Gastroesophageal sphincter (tissue), 4 donors: ENCODE measurements around the gene CACNA1E. TPM values are rescaled to one million over a fixed set of nuclear protein-coding genes. Genes with fewer than 3 reads are reported as not detected.
A peak's percentile ranks its signal among the peaks of the same experiment; 100 is the strongest.

Source experiments
- ATAC-seq: fragments of 150-250 bp; one replicate; pipeline ENCODE4 v1.9.1; 2016; ENCODE audit warnings: mild to moderate bottlenecking, moderate library complexity
- H3K27ac ChIP-seq, 4 donors: fragments of 200-600 bp; sonication (generic) in 3 of 4; 1 replicate in 3 of 4; 2 replicates in 1 of 4; pipeline ENCODE4 v1.5.1; 2016 to 2019
- H3K27me3 ChIP-seq: fragments of 200-600 bp; sonication (generic); one replicate; pipeline ENCODE4 v1.5.1; 2019
- H3K36me3 ChIP-seq, 2 donors: fragments of 200-600 bp; sonication (generic); one replicate each; pipeline ENCODE4 v1.5.1; 2019; ENCODE audit warnings: control low read depth in 1 of 2
- H3K4me1 ChIP-seq, 3 donors: fragments of 200-600 bp; sonication (generic); 1 replicate in 2 of 3; 2 replicates in 1 of 3; pipeline ENCODE4 v1.5.1; 2016 to 2019; ENCODE audit warnings: control low read depth in 2 of 3
- H3K4me3 ChIP-seq, 2 donors: fragments of 200-600 bp; sonication (generic); one replicate each; pipeline ENCODE4 v1.5.1; 2019; ENCODE audit warnings: mild to moderate bottlenecking in 1 of 2, moderate library complexity in 1 of 2
- H3K9me3 ChIP-seq, 3 donors: fragments of 200-600 bp; sonication (generic); one replicate each; pipeline ENCODE4 v1.5.1; 2017 to 2019; ENCODE audit warnings: control low read depth in 2 of 3
- EP300 ChIP-seq: sonication (generic); formaldehyde crosslinking; IDR thresholded peaks from one replicate; pipeline ENCODE4 v1.6.1; 2017; ENCODE audit warnings: antibody characterized with exemption, mild to moderate bottlenecking
- POLR2A ChIP-seq, 2 donors: fragments of 450-650 bp; IDR thresholded peaks; one replicate each; pipeline ENCODE4 v1.6.1; 2017; ENCODE audit warnings: antibody characterized with exemption in 2 of 2, mild to moderate bottlenecking in 2 of 2, moderate library complexity in 1 of 2
- POLR2AphosphoS5 ChIP-seq: sonication (generic); formaldehyde crosslinking; IDR thresholded peaks from one replicate; pipeline ENCODE4 v1.6.1; 2017; ENCODE audit warnings: antibody characterized with exemption
- WGBS, 2 donors: methylation state at CpG; one replicate each; pipeline ENCODE4 v1.1.5; 2018; ENCODE audit warnings: low coverage in 1 of 2; 5-methylcytosine and 5-hydroxymethylcytosine counted together
- total RNA-seq, 4 donors: library from RNA; depleted of rRNA; stranded (reverse); fragments of >200 nt; gene quantifications; one replicate each; pipeline ENCODE4 v1.1.0, GENCODE V29; 2016
- TF ChIP-seq, protein P1 (sequence below), 4 experiments: fragments of 200-600 bp in 2 of 4; fragments of 450-650 bp in 2 of 4; sonication (generic) in 1 of 4; IDR thresholded peaks; one replicate each; pipeline ENCODE4 v1.5.1; 2017 to 2019; ENCODE audit warnings: antibody characterized with exemption in 4 of 4, mild to moderate bottlenecking in 2 of 4, moderate library complexity in 2 of 4

CACNA1E gene
- total RNA-seq, 4 donors from 2014 or later: 0.13 to 0.23 (median 0.16) TPM

- ATAC-seq: no peak
- 13% methylated on average over 3 of the region's 3 CpGs; no CpG with 5 or more reads in 1 of the 2 donors for WGBS, 2 donors
- H3K4me3 ChIP-seq: no peak overlapping the region
- no peaks in the 10 kb centered on the region for H3K36me3 ChIP-seq
- H3K4me1 ChIP-seq: peaks cover 0 to 6% (median 0%) of the 10 kb centered on the region in 3 donors
- no peaks in the 10 kb centered on the region for H3K9me3 ChIP-seq
- TF ChIP-seq POLR2AphosphoS5 (no peak), POLR2A (IDR thresholded peaks at IDR 0.05) (no peak), EP300 (no peak)
- TF ChIP-seq, protein P1, sequence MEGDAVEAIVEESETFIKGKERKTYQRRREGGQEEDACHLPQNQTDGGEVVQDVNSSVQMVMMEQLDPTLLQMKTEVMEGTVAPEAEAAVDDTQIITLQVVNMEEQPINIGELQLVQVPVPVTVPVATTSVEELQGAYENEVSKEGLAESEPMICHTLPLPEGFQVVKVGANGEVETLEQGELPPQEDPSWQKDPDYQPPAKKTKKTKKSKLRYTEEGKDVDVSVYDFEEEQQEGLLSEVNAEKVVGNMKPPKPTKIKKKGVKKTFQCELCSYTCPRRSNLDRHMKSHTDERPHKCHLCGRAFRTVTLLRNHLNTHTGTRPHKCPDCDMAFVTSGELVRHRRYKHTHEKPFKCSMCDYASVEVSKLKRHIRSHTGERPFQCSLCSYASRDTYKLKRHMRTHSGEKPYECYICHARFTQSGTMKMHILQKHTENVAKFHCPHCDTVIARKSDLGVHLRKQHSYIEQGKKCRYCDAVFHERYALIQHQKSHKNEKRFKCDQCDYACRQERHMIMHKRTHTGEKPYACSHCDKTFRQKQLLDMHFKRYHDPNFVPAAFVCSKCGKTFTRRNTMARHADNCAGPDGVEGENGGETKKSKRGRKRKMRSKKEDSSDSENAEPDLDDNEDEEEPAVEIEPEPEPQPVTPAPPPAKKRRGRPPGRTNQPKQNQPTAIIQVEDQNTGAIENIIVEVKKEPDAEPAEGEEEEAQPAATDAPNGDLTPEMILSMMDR (IDR thresholded peaks at IDR 0.05): no peak
- no peaks in the 10 kb centered on the region for H3K27me3 ChIP-seq
- no peak overlapping the region for H3K27ac ChIP-seq
These were observed 160.3 kb downstream of the CACNA1E start for GRCh38 chr1:181643631-181644030.

DNA sequence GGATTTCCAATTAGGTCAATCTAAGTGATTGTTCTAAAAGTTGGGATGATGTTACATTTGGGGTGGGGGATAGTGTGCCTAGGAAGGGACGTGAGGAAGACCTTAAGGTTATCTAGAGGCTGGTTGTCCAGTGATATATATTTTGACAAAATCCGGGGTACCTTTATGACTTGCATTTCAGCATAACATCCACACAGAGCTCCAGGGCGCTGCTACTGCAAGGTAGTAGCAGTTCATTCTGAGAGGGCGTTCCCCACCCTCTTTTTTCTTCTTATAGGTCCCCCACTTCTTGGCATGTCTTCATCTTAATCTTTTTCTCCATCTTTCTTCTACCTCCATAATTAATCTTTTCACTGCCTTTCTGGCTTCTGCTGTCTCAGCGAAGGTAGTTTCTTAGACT, 161.9 kb downstream of the CACNA1E start:
- 82 to 87% methylated on average over 5 of the region's 5 CpGs for WGBS, 2 donors
- Histone ChIP-seq H3K4me1 (peaks cover 0 to 6% (median 0%) of the 10 kb centered on the region in 3 donors), H3K4me3 (no peak overlapping the region), H3K27ac (no peak overlapping the region), H3K9me3 (no peaks in the 10 kb centered on the region), H3K27me3 (no peaks in the 10 kb centered on the region), H3K36me3 (no peaks in the 10 kb centered on the region)
- ATAC-seq: no peak
- TF ChIP-seq POLR2A (IDR thresholded peaks at IDR 0.05): no peak
- TF ChIP-seq EP300: no peak
- TF ChIP-seq, protein P1 (IDR thresholded peaks at IDR 0.05): no peak
- no peak for TF ChIP-seq POLR2AphosphoS5

- ATAC-seq: peak; percentile 16
- TF ChIP-seq EP300 (no peak), POLR2A (IDR thresholded peaks at IDR 0.05) (no peak), POLR2AphosphoS5 (no peak)
- TF ChIP-seq, protein P1 (IDR thresholded peaks at IDR 0.05): no peak
- H3K4me1 ChIP-seq: peaks cover 0 to 6% (median 0%) of the 10 kb centered on the region in 3 donors
- H3K36me3 ChIP-seq: no peaks in the 10 kb centered on the region
- no peak overlapping the region for H3K4me3 ChIP-seq
- H3K9me3 ChIP-seq: no peaks in the 10 kb centered on the region
- H3K27me3 ChIP-seq: no peaks in the 10 kb centered on the region
- 90 to 100% methylated on average over 1 to 2 of the region's 8 CpGs for WGBS, 2 donors
- H3K27ac ChIP-seq: no peak overlapping the region
These were observed 163.4 kb downstream of the CACNA1E start for GRCh38 chr1:181646710-181647109.

GRCh38 chr1:181647314-181648035, 164.2 kb downstream of the CACNA1E start:
- no peak overlapping the region for H3K4me3 ChIP-seq
- H3K36me3 ChIP-seq: no peaks in the 10 kb centered on the region
- H3K27me3 ChIP-seq: no peaks in the 10 kb centered on the region
- H3K4me1 ChIP-seq: peaks cover 0 to 6% (median 0%) of the 10 kb centered on the region in 3 donors
- WGBS, 2 donors: 54 to 70% methylated on average over 6 to 7 of the region's 11 CpGs
- no peak overlapping the region for H3K27ac ChIP-seq
- no peaks in the 10 kb centered on the region for H3K9me3 ChIP-seq
- ATAC-seq: no peak
- no peak for TF ChIP-seq EP300
- TF ChIP-seq POLR2A (IDR thresholded peaks at IDR 0.05): no peak

DNA sequence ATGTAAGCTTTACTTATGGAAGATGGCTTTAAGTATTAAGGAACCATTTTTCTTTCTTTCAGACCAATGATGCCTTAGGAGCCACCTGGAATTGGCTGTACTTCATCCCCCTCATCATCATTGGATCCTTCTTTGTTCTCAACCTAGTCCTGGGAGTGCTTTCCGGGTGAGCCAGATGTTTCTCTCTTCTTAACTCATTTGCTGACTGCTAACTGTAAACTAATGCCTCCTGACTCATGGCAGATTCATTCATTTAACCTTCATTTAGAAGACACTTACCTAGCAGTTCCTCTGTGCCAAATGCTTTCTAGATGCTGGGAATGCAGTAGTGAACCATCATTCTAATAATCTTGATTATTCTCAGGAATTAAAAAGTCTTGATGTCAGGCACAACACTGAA, 168.0 kb downstream of the CACNA1E start:
- Histone ChIP-seq H3K4me1 (no peaks in the 10 kb centered on the region), H3K27me3 (no peaks in the 10 kb centered on the region), H3K36me3 (no peaks in the 10 kb centered on the region), H3K9me3 (no peaks in the 10 kb centered on the region), H3K27ac (no peak overlapping the region), H3K4me3 (no peak overlapping the region)
- no peak for ATAC-seq
- TF ChIP-seq POLR2AphosphoS5 (no peak), POLR2A (IDR thresholded peaks at IDR 0.05) (no peak), EP300 (no peak)
- TF ChIP-seq, protein P1 (IDR thresholded peaks at IDR 0.05): no peak
- WGBS, 2 donors: 19 to 31% methylated on average over 1 of the region's 1 CpG
